ENCODE data around the gene TPPP2. TPM values are rescaled to one million over a fixed set of nuclear protein-coding genes. Genes with fewer than 3 reads are reported as not detected.

Gene TPPP2
- total RNA-seq, 4 donors from 2014 or later = 0.22 to 2.3 (median 1.1) TPM

DNA sequence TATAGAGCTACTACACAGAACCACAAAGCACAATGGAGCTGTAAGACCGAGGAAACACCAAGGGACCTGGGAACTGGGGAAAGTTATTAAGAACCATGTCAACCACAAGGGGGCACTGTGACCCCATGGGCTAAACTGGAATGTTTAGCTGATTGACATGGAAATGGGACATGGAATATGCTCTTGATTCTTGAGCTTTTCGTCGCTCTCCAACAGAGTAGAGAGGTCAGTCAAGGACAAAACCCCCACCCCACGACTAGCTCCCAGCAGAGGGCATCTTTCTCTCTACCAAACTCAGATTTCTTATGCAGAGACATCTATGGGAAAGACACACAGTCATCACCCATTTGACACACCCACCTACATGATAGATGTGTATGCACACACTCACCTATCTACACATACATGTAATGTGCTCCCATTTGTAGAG lies 15.2 kb upstream of the TPPP2 start:
- in situ Hi-C loops (cut with MboI; ENCODE audit: low sequenced_read_pairs in 4 of 4) (loop anchor here (10.0 kb wide), 2 partner anchors 80 to 90 kb away; partner anchors contain the start of genes TMEM253 (in 2 of the 4) and ZNF219 (in 2 of the 4)), intact Hi-C loops (cut with DNase I; ENCODE audit: low total_unique reads) (loop anchor here (1.0 kb wide), 3 partner anchors 26 to 90 kb away; no protein-coding TSS in a partner anchor)
- Histone ChIP-seq H3K4me3 (no peak overlapping the region), H3K4me1 (peaks cover 51 to 56% of the 10 kb centered on the region in 2 donors), H3K27me3 (no peaks in the 10 kb centered on the region), H3K36me3 (peaks cover 0 to 37% of the 10 kb centered on the region in 2 donors), H3K9me3 (no peaks in the 10 kb centered on the region), H3K27ac (peak overlapping the region; percentile 97 to 100 (median 100))
- TF ChIP-seq CTCF (IDR thresholded peaks at IDR 0.05 in 4 of 5, conservative IDR thresholded peaks at IDR 0.05 in 1 of 5) (peak; percentile 96 to 99 (median 98)), POLR2A (IDR thresholded peaks at IDR 0.05) (no peak)
- DNase-seq (peak; percentile 78 to 86), ATAC-seq (peak; percentile 72 to 88)

DNA sequence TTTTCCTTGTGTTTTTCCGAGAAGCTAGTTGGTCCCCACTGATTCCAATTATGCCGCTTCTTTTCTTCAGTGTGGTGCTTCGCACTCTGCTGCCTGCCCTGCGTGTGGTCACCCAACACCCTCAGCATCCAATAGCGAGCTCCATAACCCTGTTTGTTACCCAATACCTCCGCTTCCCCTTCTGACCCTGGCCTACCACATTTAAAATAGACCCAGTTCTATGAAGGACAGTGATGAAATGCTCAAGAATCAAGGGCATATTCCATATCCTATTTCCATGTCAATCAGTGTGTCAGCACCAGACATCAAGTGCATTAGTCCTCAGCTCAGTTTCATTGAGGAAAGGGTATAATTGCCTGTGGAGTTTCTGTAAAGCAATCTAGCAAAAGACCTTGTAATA lies 14.7 kb upstream of the TPPP2 start:
- intact Hi-C loops (cut with DNase I; ENCODE audit: low total_unique reads) (no loop called here), in situ Hi-C loops (cut with MboI; ENCODE audit: low sequenced_read_pairs in 4 of 4) (loop anchor here (10.0 kb wide), 2 partner anchors 79 to 89 kb away; partner anchors contain the start of genes TMEM253 (in 2 of the 4) and ZNF219 (in 2 of the 4))
- no peaks in the 10 kb centered on the region for H3K27me3 ChIP-seq
- H3K27ac ChIP-seq = peak overlapping the region; percentile 97 to 100 (median 100)
- TF ChIP-seq CTCF (IDR thresholded peaks at IDR 0.05 in 4 of 5, conservative IDR thresholded peaks at IDR 0.05 in 1 of 5) = no peak
- TF ChIP-seq POLR2A (IDR thresholded peaks at IDR 0.05) = peak in 1 of 2 donors; percentile 44
- H3K36me3 ChIP-seq = peaks cover 0 to 42% of the 10 kb centered on the region in 2 donors
- peak in 1 of 2 donors; percentile 84 for DNase-seq
- ATAC-seq = peak; percentile 87 to 91
- no peaks in the 10 kb centered on the region for H3K9me3 ChIP-seq
- peaks cover 54 to 62% of the 10 kb centered on the region in 2 donors for H3K4me1 ChIP-seq
- no peak overlapping the region for H3K4me3 ChIP-seq

DNA sequence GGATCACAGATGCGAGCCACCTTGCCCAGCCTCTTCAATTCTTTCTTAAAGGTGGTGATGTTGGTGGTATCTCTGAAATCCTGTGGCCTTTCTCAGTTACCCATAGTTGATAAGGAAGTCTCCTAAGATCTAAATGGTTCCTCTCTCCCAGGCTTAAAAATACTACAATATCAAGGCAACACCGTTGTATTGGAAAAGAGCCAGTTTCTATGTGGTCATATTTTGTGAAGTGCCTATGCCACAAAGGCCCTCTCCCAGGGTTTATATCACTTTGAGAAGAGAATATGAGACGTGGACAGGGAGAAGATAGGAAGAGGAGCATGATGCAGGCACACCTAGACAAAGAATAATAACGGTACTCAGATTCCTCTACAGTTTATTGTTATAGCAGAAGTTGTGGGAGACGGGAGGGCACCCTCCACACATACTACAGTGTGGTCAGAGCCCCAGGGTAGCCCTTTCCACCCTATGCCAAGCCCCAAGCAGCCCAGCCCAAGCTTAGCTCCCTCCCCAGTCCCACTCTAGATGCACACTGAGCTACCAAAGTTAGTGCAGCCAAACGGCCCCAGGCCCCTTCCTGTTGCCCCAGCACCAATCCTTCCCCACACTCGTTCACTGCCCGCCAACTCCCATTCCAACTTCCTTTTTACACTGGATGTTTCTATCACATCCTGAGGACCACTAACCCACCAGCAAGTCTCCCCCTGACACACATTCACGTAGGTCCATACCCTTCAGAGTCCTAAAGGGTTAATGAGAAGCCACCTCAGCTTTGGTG lies 13.4 kb upstream of the TPPP2 start:
- DNase-seq = no peak
- intact Hi-C loops (cut with DNase I; ENCODE audit: low total_unique reads) (no loop called here), in situ Hi-C loops (cut with MboI; ENCODE audit: low sequenced_read_pairs in 4 of 4) (loop anchor here (10.0 kb wide), 2 partner anchors 78 to 88 kb away; partner anchors contain the start of genes TMEM253 (in 2 of the 4) and ZNF219 (in 2 of the 4))
- Histone ChIP-seq H3K9me3 (no peaks in the 10 kb centered on the region), H3K4me1 (peaks cover 60 to 75% of the 10 kb centered on the region in 2 donors), H3K36me3 (peaks cover 0 to 55% of the 10 kb centered on the region in 2 donors), H3K4me3 (no peak overlapping the region), H3K27me3 (no peaks in the 10 kb centered on the region), H3K27ac (peak overlapping the region; percentile 97 to 100 (median 100))
- TF ChIP-seq CTCF (IDR thresholded peaks at IDR 0.05 in 4 of 5, conservative IDR thresholded peaks at IDR 0.05 in 1 of 5) (no peak), POLR2A (IDR thresholded peaks at IDR 0.05) (no peak)
- no peak for ATAC-seq

DNA sequence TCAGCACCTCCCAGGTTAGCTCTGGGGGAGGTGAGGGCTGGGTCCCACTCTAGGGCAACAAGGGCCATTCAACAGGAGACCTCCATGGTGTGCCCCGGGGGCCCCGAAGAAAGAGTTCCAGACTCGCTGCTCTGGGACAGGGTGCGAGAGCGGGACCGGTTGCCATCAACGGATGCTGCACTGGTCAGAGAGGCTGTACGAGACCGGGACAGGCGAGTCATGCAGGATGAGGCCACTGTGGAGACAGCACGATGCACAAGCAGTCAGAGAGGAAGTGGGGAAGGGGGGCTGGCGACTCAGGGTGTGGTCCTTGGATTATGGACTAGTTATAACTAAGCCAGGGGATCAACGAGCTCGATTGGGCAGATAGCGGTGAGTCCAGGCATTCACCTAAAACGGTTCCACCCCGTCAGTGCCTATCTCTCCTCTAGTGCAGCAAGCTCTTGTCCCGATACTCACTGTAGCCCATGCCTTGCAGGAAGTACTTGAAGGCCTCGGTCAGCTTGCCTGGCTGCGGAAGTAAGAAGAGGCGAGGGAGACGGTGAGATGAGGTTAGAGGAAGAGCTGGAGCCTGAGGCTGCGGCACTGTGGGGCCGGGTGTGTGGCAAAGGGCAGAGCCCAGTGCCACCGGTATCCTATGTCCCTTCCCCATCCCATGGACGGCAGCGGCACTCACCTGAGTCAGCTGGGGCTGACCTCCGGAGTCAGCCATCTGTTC lies 12.3 kb upstream of the TPPP2 start:
- Histone ChIP-seq H3K36me3 (peaks cover 0 to 66% of the 10 kb centered on the region in 2 donors), H3K4me3 (no peak overlapping the region), H3K27me3 (no peaks in the 10 kb centered on the region), H3K9me3 (no peaks in the 10 kb centered on the region), H3K4me1 (peaks cover 70 to 86% of the 10 kb centered on the region in 2 donors), H3K27ac (peak overlapping the region; percentile 97 to 100 (median 100))
- intact Hi-C loops (cut with DNase I; ENCODE audit: low total_unique reads) = no loop called here
- ATAC-seq = no peak
- no peak for DNase-seq
- TF ChIP-seq POLR2A (IDR thresholded peaks at IDR 0.05) = no peak
- TF ChIP-seq CTCF (IDR thresholded peaks at IDR 0.05 in 4 of 5, conservative IDR thresholded peaks at IDR 0.05 in 1 of 5) = no peak
- in situ Hi-C loops (cut with MboI; ENCODE audit: low sequenced_read_pairs in 4 of 4) = loop anchor here (10.0 kb wide), 2 partner anchors 77 to 87 kb away; partner anchors contain the start of genes TMEM253 (in 2 of the 4) and ZNF219 (in 2 of the 4)

All from gastrocnemius medialis (tissue), 4 donors.